WERI-Rb-1 (cell line): ENCODE results near the gene FOXP2.

Source experiments
- DNase-seq: peaks from one replicate; pipeline ENCODE4 v3.0.0-alpha.2; 2020
- H3K27ac ChIP-seq: fragments of 250-450 bp; sonication (Bioruptor Pico); 2 replicates; pipeline ENCODE4 v1.5.1; 2020; ENCODE audit warnings: mild to moderate bottlenecking, moderate library complexity
- H3K27me3 ChIP-seq: fragments of 250-450 bp; sonication (Bioruptor Pico); 2 replicates; pipeline ENCODE4 v1.5.1; 2021; ENCODE audit warnings: mild to moderate bottlenecking, low read depth, moderate library complexity; ENCODE audit not compliant: insufficient read depth, severe bottlenecking
- H3K36me3 ChIP-seq: fragments of 250-450 bp; sonication (Bioruptor Pico); 2 replicates; pipeline ENCODE4 v1.5.1; 2020; ENCODE audit warnings: mild to moderate bottlenecking, moderate library complexity
- H3K4me3 ChIP-seq: 2 replicates; pipeline ENCODE4 v1.5.1; 2011; ENCODE audit warnings: low read depth, mild to moderate bottlenecking, control low read depth, low read length
- H3K9me3 ChIP-seq: fragments of 250-450 bp; sonication (Bioruptor Pico); 2 replicates; pipeline ENCODE4 v1.5.1; 2021; ENCODE audit warnings: mild to moderate bottlenecking, moderate library complexity; ENCODE audit not compliant: severe bottlenecking
- CTCF ChIP-seq: IDR thresholded peaks from 2 replicates; pipeline ENCODE4 v1.5.1; 2011; ENCODE audit warnings: low read depth, mild to moderate bottlenecking, control low read depth, inconsistent platforms, low read length

FOXP2 gene

DNA sequence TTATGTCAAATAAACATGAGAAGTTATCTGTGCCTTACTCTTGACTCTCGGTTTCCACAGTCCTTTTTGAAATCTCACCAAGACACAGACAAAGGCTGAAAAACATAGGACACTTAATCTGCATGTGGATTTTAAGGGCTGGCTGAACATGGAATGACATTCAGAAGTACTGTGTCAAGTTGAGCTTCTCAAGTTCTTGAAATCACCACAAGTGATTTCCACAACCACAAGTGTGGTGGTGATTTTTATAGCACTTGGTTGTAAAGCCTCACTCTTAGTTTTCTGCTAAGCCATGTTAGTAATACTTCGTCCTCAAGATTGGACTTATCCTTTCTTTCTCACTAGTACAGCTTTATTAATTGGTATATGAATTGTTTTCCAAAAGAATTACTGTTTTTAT is 29.6 kb downstream of the FOXP2 start:
- no peak for TF ChIP-seq CTCF
- Histone ChIP-seq H3K4me3 (no peak overlapping the region), H3K36me3 (no peaks in the 10 kb centered on the region; the same call in 1 of the 2 replicates), H3K9me3 (no peaks in the 10 kb centered on the region), H3K27me3 (no peaks in the 10 kb centered on the region), H3K27ac (no peak overlapping the region)
- DNase-seq, result no peak

DNA sequence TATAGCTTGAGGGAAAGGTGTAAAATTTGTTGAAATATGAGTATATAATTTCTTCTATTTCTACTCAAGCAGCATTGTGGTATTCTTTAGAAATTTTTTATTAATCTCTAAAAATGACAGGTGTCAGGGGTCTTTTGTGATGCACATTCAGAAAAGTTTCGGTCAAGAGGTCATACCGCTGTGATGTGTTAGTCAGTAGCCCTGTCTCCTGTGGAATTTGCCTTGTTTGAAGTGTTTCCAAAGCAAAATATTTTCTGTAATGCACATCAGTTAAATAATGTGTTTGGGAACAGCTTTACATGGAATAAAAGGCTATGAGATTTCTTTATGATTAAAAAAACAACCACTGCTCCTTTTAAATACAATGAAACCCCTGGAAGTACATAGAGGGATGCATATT is 35.8 kb downstream of the FOXP2 start:
- no peak for DNase-seq
- Histone ChIP-seq H3K27me3 (no peaks in the 10 kb centered on the region), H3K27ac (no peak overlapping the region), H3K36me3 (0 out of 2 replicates have a peak, but pooled peaks cover 2% of the 10 kb centered on the region), H3K9me3 (no peaks in the 10 kb centered on the region), H3K4me3 (no peak overlapping the region)
- no peak for TF ChIP-seq CTCF

GRCh38 chr7:114459574-114459973 is 45.0 kb downstream of the FOXP2 start:
- no peak for TF ChIP-seq CTCF
- no peak for DNase-seq
- H3K36me3 ChIP-seq, result peaks cover 11% of the 10 kb centered on the region
- no peaks in the 10 kb centered on the region for H3K9me3 ChIP-seq
- no peaks in the 10 kb centered on the region for H3K27me3 ChIP-seq
- H3K4me3 ChIP-seq, result no peak overlapping the region
- H3K27ac ChIP-seq, result no peak overlapping the region

DNA sequence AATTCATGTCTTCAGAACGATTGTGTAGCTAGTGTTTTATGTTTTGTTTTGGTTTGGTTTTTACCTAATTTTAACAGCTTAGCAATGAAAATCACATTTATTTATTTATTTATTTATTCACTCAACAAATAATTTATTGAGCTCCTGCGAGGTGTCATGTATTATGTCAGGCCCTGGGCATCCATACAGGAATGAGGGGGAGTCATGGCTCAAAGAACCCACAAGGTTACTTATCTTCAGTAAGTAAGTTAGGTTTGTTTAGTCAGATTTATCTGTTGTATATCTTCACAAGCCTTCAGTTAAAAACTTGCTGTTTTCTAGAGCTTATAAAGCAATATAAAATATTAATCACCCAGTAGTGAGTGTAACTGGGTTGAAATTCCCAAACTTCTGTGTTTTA is 45.4 kb downstream of the FOXP2 start:
- peaks cover 11% of the 10 kb centered on the region for H3K36me3 ChIP-seq
- no peak for DNase-seq

DNA sequence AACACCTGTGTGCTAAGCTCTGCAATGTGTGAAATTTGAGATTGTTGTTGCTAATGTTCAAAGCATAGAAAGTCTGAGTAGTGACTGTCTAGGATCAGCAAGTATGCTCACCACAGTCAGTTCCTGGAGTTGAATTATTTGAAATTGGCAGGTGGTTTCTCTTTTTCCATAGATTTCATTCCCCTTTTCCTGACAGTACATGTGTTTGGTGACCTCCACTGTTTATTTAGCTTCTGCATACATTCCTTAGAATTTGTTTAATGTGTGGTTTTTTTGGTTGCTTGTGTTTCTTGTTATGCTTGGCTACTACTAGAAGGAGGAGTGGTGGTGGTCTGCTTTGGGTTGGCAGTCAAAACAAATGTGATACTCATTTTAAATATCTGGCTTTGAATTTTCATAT is 52.3 kb downstream of the FOXP2 start:
- no peak overlapping the region for H3K27ac ChIP-seq
- no peaks in the 10 kb centered on the region for H3K9me3 ChIP-seq
- H3K36me3 ChIP-seq, result peaks cover 11% of the 10 kb centered on the region
- H3K27me3 ChIP-seq, result no peaks in the 10 kb centered on the region
- no peak overlapping the region for H3K4me3 ChIP-seq
- no peak for TF ChIP-seq CTCF
- no peak for DNase-seq

More for the DNA sequence above, 45.4 kb downstream of the FOXP2 start:
- H3K27me3 ChIP-seq, result no peaks in the 10 kb centered on the region
- TF ChIP-seq CTCF, result no peak
- no peak overlapping the region for H3K27ac ChIP-seq
- no peaks in the 10 kb centered on the region for H3K9me3 ChIP-seq
- H3K4me3 ChIP-seq, result no peak overlapping the region

DNA sequence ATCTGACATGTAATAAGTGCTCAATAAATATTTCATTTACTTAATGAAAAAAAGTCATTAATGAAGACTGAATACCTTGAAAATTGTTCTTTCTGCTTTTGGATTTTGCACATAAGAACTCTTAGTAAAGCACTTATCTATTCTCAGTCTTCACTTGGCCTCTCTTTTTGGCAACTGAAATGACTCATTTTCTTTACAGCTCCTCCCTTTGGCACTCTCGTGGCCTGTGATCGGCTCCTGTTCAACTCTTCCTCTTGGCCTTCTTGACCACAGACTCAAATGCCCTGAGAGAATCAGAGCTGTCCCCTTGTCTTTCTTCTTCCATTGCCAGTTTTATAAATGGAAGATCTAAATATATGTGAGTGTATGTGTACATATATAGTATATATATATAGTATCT is 54.2 kb downstream of the FOXP2 start:
- Histone ChIP-seq H3K9me3 (no peaks in the 10 kb centered on the region), H3K36me3 (0 out of 2 replicates have a peak, but pooled peaks cover 3% of the 10 kb centered on the region), H3K27ac (no peak overlapping the region), H3K27me3 (no peaks in the 10 kb centered on the region), H3K4me3 (no peak overlapping the region)
- no peak for DNase-seq
- TF ChIP-seq CTCF, result no peak
